HepG2 (cell line): Measurements from ENCODE around the gene IRF7. TPM values are rescaled to one million over a fixed set of nuclear protein-coding genes. Genes with fewer than 3 reads are reported as not detected.

Experiments
- ATAC-seq: fragments of 200-7000 bp; cut with Tn5 transposase; 3 replicates; pipeline ENCODE4 v1.9.1; 2020; ENCODE audit warnings: mild to moderate bottlenecking, moderate library complexity
- BruUV-seq: library from RNA; stranded (reverse); fragments of 400-500 nt; replicated peaks from 2 replicates; lab custom pipeline; 2021; lab: Mats Ljungman, UMichigan
- CTCF ChIA-PET: fragments of 300-600 bp; formaldehyde crosslinking; extraction: SDS; loops from one replicate; lab custom pipeline; 2021; ENCODE audit warnings: low total read pairs, inconsistent platforms, low intra/inter-chr PET ratio; lab: Yijun Ruan, JAX
- POLR2A ChIA-PET: fragments of 350-600 bp; sonication (Branson Sonifier 250); formaldehyde crosslinking; loops from one replicate; lab custom pipeline; 2020; ENCODE audit warnings: antibody characterized with exemption, inconsistent platforms; lab: Yijun Ruan, JAX
- DNase-seq: peaks from one replicate; pipeline ENCODE4 v3.0.0-alpha.2; 2015; ENCODE audit warnings: low spot score
- FAIRE-seq: peaks from 3 replicates; lab custom pipeline; 2011; peaks lifted over from hg19 to GRCh38; lab: Jason Lieb, UNC
- H2AFZ ChIP-seq: one replicate; pipeline ENCODE4 v1.6.1; 2011; ENCODE audit warnings: low read length, inconsistent platforms
- H3K27ac ChIP-seq: fragments of 300-600 bp; 3 replicates; pipeline ENCODE4 v1.8.0; 2011; ENCODE audit warnings: mixed run types, mild to moderate bottlenecking, mixed read lengths, low read length, inconsistent platforms; ENCODE audit not compliant: insufficient read depth; ENCODE audit errors: extremely low read length
- H3K27me3 ChIP-seq, 2 experiments: fragments of 200-600 bp in 1 of 2; 2 replicates in 1 of 2; 3 replicates in 1 of 2; pipeline versions ENCODE4 v1.6.0 to v1.8.0; 2011; ENCODE audit warnings: low read length in 2 of 2, mild to moderate bottlenecking in 2 of 2, moderate library complexity in 2 of 2, inconsistent platforms in 1 of 2; ENCODE audit not compliant: insufficient read depth in 2 of 2, control insufficient read depth in 1 of 2
- H3K36me3 ChIP-seq, 2 experiments: fragments of 200-600 bp in 1 of 2; replicated peaks in 1 of 2; 2 replicates in 1 of 2; 3 replicates in 1 of 2; pipeline versions ENCODE4 v1.5.1 to v1.8.0; 2011; ENCODE audit warnings: low read length in 2 of 2, inconsistent platforms in 1 of 2; ENCODE audit not compliant: insufficient read depth in 2 of 2, control insufficient read depth in 1 of 2
- H3K4me1 ChIP-seq: 2 replicates; pipeline ENCODE4 v1.5.1; 2012; ENCODE audit warnings: low read length, inconsistent platforms; ENCODE audit not compliant: insufficient read depth
- H3K4me2 ChIP-seq: 2 replicates; pipeline ENCODE4 v1.6.0; 2011; ENCODE audit warnings: low read depth, low read length, inconsistent platforms
- H3K4me3 ChIP-seq, 3 experiments: fragments of 200-600 bp in 1 of 3; sonication (generic), shearing (Covaris generic) in 1 of 3; replicated peaks in 1 of 3; 2 replicates each; pipeline ENCODE4 v1.5.1; 2011 to 2016; ENCODE audit warnings: low read length in 3 of 3, inconsistent platforms in 2 of 3, low read depth in 2 of 3, mild to moderate bottlenecking in 2 of 3, control low read depth in 1 of 3, mixed read lengths in 1 of 3; ENCODE audit not compliant: insufficient read depth in 1 of 3
- H3K79me2 ChIP-seq: one replicate; pipeline ENCODE4 v1.6.1; 2011; ENCODE audit warnings: low read length, inconsistent platforms; ENCODE audit not compliant: insufficient read depth
- H3K9ac ChIP-seq: 2 replicates; pipeline ENCODE4 v1.6.0; 2011; ENCODE audit warnings: mild to moderate bottlenecking, low read depth, low read length, inconsistent platforms; ENCODE audit not compliant: insufficient read depth
- H3K9me3 ChIP-seq: 2 replicates; pipeline ENCODE4 v1.5.1; 2012; ENCODE audit warnings: mild to moderate bottlenecking, low read length
- H4K20me1 ChIP-seq: 2 replicates; pipeline ENCODE4 v1.6.0; 2011; ENCODE audit warnings: inconsistent platforms, mild to moderate bottlenecking, low read length, moderate library complexity; ENCODE audit not compliant: insufficient read depth
- CHCHD3 ChIP-seq: sonication (generic); formaldehyde crosslinking; IDR thresholded peaks from 2 replicates; pipeline ENCODE4 v1.8.0; 2022; ENCODE audit warnings: mild to moderate bottlenecking, missing genetic modification reagents, moderate library complexity
- EP300 ChIP-seq, 3 experiments: sonication (generic) in 1 of 3; formaldehyde crosslinking in 1 of 3; IDR thresholded peaks; 2 replicates each; pipeline versions ENCODE4 v1.5.1 to v1.6.1; 2011 to 2020; ENCODE audit warnings: low read depth in 2 of 3, low read length in 2 of 3, borderline replicate concordance in 1 of 3, improper control_type of control experiment in 1 of 3, mild to moderate bottlenecking in 1 of 3, missing genetic modification reagents in 1 of 3, moderate library complexity in 1 of 3
- HNRNPK ChIP-seq: fragments of 200-400 bp; formaldehyde crosslinking; IDR thresholded peaks from 2 replicates; pipeline ENCODE4 v1.6.1; 2018; ENCODE audit warnings: low read length, low read depth, moderate library complexity, mild to moderate bottlenecking; ENCODE audit not compliant: poor library complexity, severe bottlenecking
- NPAS2 ChIP-seq: sonication (generic); formaldehyde crosslinking; IDR thresholded peaks from 2 replicates; pipeline ENCODE4 v1.8.0; 2022; ENCODE audit warnings: mild to moderate bottlenecking, missing genetic modification reagents, borderline replicate concordance
- PPARG ChIP-seq: conservative IDR thresholded peaks from 2 replicates; pipeline ENCODE4 v1.6.1; 2016; ENCODE audit warnings: missing biosample characterization, missing genetic modification reagents
- SALL2 ChIP-seq: sonication (generic); formaldehyde crosslinking; IDR thresholded peaks from 2 replicates; pipeline ENCODE4 v1.8.1; 2023; ENCODE audit warnings: mild to moderate bottlenecking, missing genetic modification reagents, inconsistent platforms
- ZNF720 ChIP-seq: sonication (generic); formaldehyde crosslinking; IDR thresholded peaks from 2 replicates; pipeline ENCODE4 v1.4.0; 2020; ENCODE audit warnings: missing genetic modification reagents
- ZNF724P ChIP-seq: sonication (generic); formaldehyde crosslinking; IDR thresholded peaks from 2 replicates; pipeline ENCODE4 v1.8.0; 2022; ENCODE audit warnings: missing genetic modification reagents, borderline replicate concordance
- WGBS: methylation state at CpG from one replicate; pipeline ENCODE4 v1.1.6; 2017; ENCODE audit warnings: low lambda C conversion rate; 5-methylcytosine and 5-hydroxymethylcytosine counted together
- in situ Hi-C: cut with HindIII; loops from 2 replicates; pipeline ENCODE4 v1.10.0; 2017; ENCODE audit warnings: low pct_unique_long_range_greater_than_20kb; ENCODE audit not compliant: extremely low pct_ligation_motif_present
- intact Hi-C: fragments of 100-400 bp; cut with micrococcal nuclease; formaldehyde crosslinking; loops from one replicate; pipeline ENCODE4 v1.10.0; 2022; ENCODE audit not compliant: unreplicated experiment
- polyA plus RNA-seq, 8 experiments: library from polyadenylated mRNA; depleted of rRNA in 3 of 8; stranded (reverse) in 7 of 8; unstranded in 1 of 8; fragments of >200 nt; fragmentation: Illumina TruSeq in 4 of 8; extraction: Trizol in 4 of 8; gene quantifications; 2 replicates each; pipeline versions ENCODE4 v1.2.1 to v1.2.3, GENCODE V29; 2011 to 2016; ENCODE audit warnings: low read depth in 4 of 8, missing spikeins in 1 of 8, mixed read lengths in 1 of 8; ENCODE audit not compliant: insufficient read depth in 1 of 8
- total RNA-seq, 5 experiments: library from RNA; depleted of rRNA; stranded (reverse); fragments of >200 nt; fragmentation: Illumina TruSeq; extraction: Trizol; gene quantifications; 2 replicates each; pipeline ENCODE4 v1.2.3, GENCODE V29; 2016; ENCODE audit warnings: low read depth in 1 of 5
- TF ChIP-seq, protein P1 (sequence below): sonication (generic); formaldehyde crosslinking; IDR thresholded peaks from 2 replicates; pipeline ENCODE4 v1.4.0; 2020; ENCODE audit warnings: missing genetic modification reagents
- TF ChIP-seq, protein P2 (sequence below): sonication (generic); formaldehyde crosslinking; IDR thresholded peaks from 2 replicates; pipeline ENCODE4 v1.5.1; 2020; ENCODE audit warnings: mild to moderate bottlenecking, missing genetic modification reagents, moderate library complexity
- TF ChIP-seq, protein P3 (sequence below): sonication (generic); formaldehyde crosslinking; conservative IDR thresholded peaks from 2 replicates; pipeline ENCODE4 v1.5.0; 2020; ENCODE audit warnings: missing genetic modification reagents
- TF ChIP-seq, protein P4 (sequence below): sonication (generic); formaldehyde crosslinking; IDR thresholded peaks from 2 replicates; pipeline ENCODE4 v1.4.0; 2020; ENCODE audit warnings: missing genetic modification reagents
- TF ChIP-seq, protein P5 (sequence below): sonication (generic); formaldehyde crosslinking; IDR thresholded peaks from 2 replicates; pipeline ENCODE4 v1.5.0; 2020; ENCODE audit warnings: missing genetic modification reagents
- TF ChIP-seq, protein P6 (sequence below): sonication (generic); formaldehyde crosslinking; IDR thresholded peaks from 2 replicates; pipeline ENCODE4 v1.5.0; 2020; ENCODE audit warnings: missing genetic modification reagents, mild to moderate bottlenecking, borderline replicate concordance

IRF7 gene
- total and polyA plus RNA-seq, 2 of the 13 experiments (the other 11 are each of a cell fraction or from before 2014, with no cell fraction given): not detected

DNA sequence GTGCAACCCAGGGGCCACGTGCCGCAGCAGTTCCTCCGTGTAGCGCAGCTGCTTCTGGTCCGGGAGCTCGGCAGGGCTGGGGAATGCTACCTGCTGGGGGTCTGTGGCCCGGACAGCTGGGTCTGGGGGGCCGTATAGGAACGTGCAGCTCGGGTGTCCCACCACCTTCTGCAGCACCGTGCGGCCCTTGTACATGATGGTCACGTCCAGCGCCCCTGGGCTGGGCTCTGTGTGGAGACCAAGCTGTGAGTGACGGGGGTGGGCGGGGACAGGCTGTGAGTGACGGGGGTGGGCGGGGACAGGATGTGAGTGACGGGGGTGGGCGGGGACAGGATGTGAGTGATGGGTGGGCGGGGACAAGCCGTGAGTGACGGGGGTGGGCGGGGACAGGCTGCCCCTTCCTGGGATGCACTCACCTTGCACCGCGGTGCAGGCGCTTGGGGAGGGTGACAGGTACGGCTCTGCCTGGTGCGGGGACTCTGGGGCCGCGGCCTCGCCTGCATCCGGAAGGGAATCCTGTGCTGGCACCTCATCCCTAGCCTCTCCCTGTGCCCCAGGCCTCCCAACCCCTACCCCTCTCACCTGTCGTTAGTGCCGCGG, 2.3 kb downstream of the IRF7 start:
- peaks cover 31 to 58% of the 10 kb centered on the region in 2 experiments; a peak in 4 of 5 replicates for H3K36me3 ChIP-seq
- ChIA-PET POLR2A (interaction anchor here (1.0 kb wide), 1 partner anchor 10 kb away, joined by 3 read pairs; no protein-coding TSS in a partner anchor), CTCF (no interaction called here)
- H3K4me3 ChIP-seq: no peak overlapping the region
- in situ Hi-C loops: no loop called here
- H3K9me3 ChIP-seq: no peaks in the 10 kb centered on the region
- no peaks in the 10 kb centered on the region for H3K4me1 ChIP-seq
- no TSS peak for BruUV-seq
- ATAC-seq (peak; percentile 8), DNase-seq (no peak), FAIRE-seq (no peak)
- no peak overlapping the region for H3K9ac ChIP-seq
- H2AFZ ChIP-seq: no peak overlapping the region
- no peak overlapping the region for H3K4me2 ChIP-seq
- H4K20me1 ChIP-seq: peaks cover 3% of the 10 kb centered on the region; the same call in 1 of the 2 replicates
- intact Hi-C loops: loop anchor here (10.0 kb wide), 1 partner anchor 59 kb away; no protein-coding TSS in a partner anchor
- H3K27ac ChIP-seq: no peak overlapping the region
- H3K27me3 ChIP-seq: no peaks in the 10 kb centered on the region
- 89% methylated on average over 35 of the region's 36 CpGs for WGBS
- no peaks in the 10 kb centered on the region for H3K79me2 ChIP-seq
- no peak for TF ChIP-seq SALL2
- TF ChIP-seq CHCHD3 (CRISPR knock-in tag): no peak
- TF ChIP-seq NPAS2 (CRISPR knock-in tag): no peak
- TF ChIP-seq, protein P1, sequence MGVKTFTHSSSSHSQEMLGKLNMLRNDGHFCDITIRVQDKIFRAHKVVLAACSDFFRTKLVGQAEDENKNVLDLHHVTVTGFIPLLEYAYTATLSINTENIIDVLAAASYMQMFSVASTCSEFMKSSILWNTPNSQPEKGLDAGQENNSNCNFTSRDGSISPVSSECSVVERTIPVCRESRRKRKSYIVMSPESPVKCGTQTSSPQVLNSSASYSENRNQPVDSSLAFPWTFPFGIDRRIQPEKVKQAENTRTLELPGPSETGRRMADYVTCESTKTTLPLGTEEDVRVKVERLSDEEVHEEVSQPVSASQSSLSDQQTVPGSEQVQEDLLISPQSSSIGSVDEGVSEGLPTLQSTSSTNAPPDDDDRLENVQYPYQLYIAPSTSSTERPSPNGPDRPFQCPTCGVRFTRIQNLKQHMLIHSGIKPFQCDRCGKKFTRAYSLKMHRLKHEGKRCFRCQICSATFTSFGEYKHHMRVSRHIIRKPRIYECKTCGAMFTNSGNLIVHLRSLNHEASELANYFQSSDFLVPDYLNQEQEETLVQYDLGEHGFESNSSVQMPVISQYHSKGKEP (CRISPR knock-in tag): no peak
- TF ChIP-seq, protein P2, sequence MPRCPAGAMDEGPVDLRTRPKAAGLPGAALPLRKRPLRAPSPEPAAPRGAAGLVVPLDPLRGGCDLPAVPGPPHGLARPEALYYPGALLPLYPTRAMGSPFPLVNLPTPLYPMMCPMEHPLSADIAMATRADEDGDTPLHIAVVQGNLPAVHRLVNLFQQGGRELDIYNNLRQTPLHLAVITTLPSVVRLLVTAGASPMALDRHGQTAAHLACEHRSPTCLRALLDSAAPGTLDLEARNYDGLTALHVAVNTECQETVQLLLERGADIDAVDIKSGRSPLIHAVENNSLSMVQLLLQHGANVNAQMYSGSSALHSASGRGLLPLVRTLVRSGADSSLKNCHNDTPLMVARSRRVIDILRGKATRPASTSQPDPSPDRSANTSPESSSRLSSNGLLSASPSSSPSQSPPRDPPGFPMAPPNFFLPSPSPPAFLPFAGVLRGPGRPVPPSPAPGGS (CRISPR knock-in tag): no peak
- TF ChIP-seq, protein P3, sequence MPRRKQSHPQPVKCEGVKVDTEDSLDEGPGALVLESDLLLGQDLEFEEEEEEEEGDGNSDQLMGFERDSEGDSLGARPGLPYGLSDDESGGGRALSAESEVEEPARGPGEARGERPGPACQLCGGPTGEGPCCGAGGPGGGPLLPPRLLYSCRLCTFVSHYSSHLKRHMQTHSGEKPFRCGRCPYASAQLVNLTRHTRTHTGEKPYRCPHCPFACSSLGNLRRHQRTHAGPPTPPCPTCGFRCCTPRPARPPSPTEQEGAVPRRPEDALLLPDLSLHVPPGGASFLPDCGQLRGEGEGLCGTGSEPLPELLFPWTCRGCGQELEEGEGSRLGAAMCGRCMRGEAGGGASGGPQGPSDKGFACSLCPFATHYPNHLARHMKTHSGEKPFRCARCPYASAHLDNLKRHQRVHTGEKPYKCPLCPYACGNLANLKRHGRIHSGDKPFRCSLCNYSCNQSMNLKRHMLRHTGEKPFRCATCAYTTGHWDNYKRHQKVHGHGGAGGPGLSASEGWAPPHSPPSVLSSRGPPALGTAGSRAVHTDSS: no peak
- TF ChIP-seq, protein P4, sequence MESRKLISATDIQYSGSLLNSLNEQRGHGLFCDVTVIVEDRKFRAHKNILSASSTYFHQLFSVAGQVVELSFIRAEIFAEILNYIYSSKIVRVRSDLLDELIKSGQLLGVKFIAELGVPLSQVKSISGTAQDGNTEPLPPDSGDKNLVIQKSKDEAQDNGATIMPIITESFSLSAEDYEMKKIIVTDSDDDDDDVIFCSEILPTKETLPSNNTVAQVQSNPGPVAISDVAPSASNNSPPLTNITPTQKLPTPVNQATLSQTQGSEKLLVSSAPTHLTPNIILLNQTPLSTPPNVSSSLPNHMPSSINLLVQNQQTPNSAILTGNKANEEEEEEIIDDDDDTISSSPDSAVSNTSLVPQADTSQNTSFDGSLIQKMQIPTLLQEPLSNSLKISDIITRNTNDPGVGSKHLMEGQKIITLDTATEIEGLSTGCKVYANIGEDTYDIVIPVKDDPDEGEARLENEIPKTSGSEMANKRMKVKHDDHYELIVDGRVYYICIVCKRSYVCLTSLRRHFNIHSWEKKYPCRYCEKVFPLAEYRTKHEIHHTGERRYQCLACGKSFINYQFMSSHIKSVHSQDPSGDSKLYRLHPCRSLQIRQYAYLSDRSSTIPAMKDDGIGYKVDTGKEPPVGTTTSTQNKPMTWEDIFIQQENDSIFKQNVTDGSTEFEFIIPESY (CRISPR knock-in tag): peak; percentile 87
- TF ChIP-seq HNRNPK: peak; percentile 27
- no peak for TF ChIP-seq ZNF720 (CRISPR knock-in tag)
- TF ChIP-seq, protein P5, sequence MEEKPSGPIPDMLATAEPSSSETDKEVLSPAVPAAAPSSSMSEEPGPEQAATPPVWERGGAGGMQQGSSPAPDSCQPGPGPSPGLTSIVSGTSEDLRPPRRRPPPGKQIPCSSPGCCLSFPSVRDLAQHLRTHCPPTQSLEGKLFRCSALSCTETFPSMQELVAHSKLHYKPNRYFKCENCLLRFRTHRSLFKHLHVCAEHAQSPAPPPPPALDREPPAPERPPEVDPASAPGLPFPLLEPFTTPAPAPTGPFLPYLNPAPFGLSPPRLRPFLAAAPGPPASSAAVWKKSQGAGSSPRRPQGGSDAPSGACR: no peak
- TF ChIP-seq PPARG: no peak
- TF ChIP-seq, protein P6, sequence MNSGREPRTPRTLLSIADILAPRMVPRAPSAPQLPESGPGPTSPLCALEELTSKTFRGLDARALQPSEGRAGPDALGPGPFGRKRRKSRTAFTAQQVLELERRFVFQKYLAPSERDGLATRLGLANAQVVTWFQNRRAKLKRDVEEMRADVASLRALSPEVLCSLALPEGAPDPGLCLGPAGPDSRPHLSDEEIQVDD (CRISPR knock-in tag): no peak
- TF ChIP-seq ZNF724P (CRISPR knock-in tag): no peak
- TF ChIP-seq EP300 (IDR thresholded peaks at IDR 0.05; ENCODE audit: low read depth in 2 of 2, low read length in 2 of 2): no peak
- TF ChIP-seq EP300 (CRISPR knock-in tag; IDR thresholded peaks at IDR 0.05; ENCODE audit: borderline replicate concordance): no peak
